ENCODE measurements around the gene DNAJB13. TPM values are rescaled to one million over a fixed set of nuclear protein-coding genes. Genes with fewer than 3 reads are reported as not detected.

DNAJB13 gene
- total and polyA plus RNA-seq, 10 of the 15 experiments (the other 5 are each of a cell fraction or from before 2014, with no cell fraction given) = 0.07 to 0.76 (median 0.15) TPM; not detected in 7

GRCh38 chr11:73982595-73982989 is 31.8 kb downstream of the DNAJB13 start, which contains the start of gene UCP2:
Gene UCP2 (minus strand): TSS chr11:73982843. CDS start chr11:73978378, 4,465 bp downstream.
- Histone ChIP-seq H3K36me3 (ENCODE audit: control insufficient read depth in 2 of 2, insufficient read depth in 2 of 2, low read length in 1 of 2) (peaks cover 5 to 9% of the 10 kb centered on the region in 2 experiments; a peak in 3 of 4 replicates), H3K9me3 (replicated peaks; ENCODE audit: control insufficient read depth, insufficient read depth, low read length) (no peaks in the 10 kb centered on the region), H3K9ac (ENCODE audit: control insufficient read depth, insufficient read depth, low read length) (peak within 1 kb of the TSS; percentile 92), H4K20me1 (ENCODE audit: control insufficient read depth, insufficient read depth) (no peaks in the 10 kb centered on the region), H3K27ac (ENCODE audit: control insufficient read depth, insufficient read depth) (peak within 1 kb of the TSS; percentile 85), H3K4me1 (ENCODE audit: control insufficient read depth, insufficient read depth, low read length) (peaks cover 29% of the 10 kb centered on the region), H2AFZ (ENCODE audit: control insufficient read depth, low read depth, low read length) (peak within 1 kb of the TSS; percentile 84), H3K27me3 (replicated peaks in 1 of 2; ENCODE audit: control insufficient read depth in 2 of 2, insufficient read depth in 2 of 2, low read length in 1 of 2) (no peaks in the 10 kb centered on the region), H3K4me3 (peak within 1 kb of the TSS; percentile 89), H3K79me2 (ENCODE audit: control insufficient read depth, insufficient read depth, low read length) (peaks cover 46% of the 10 kb centered on the region), H3K4me2 (ENCODE audit: control insufficient read depth, insufficient read depth) (peak within 1 kb of the TSS; percentile 99)
- WGBS (ENCODE audit: insufficient coverage, insufficient replicate concordance, low lambda C conversion rate, missing lambda C conversion rate) = under 1% methylated on average over 41 of the region's 43 CpGs
- ATAC-seq = peak; percentile 79
- no peak for DNase-seq (ENCODE audit: low read depth, low spot score)
- ChIA-PET POLR2A (interaction anchor here (0.7 to 4.3 kb wide), 14 partner anchors 8 to 467 kb away, joined by 3 to 41 read pairs (median 4); partner anchors contain the start of genes C2CD3, PPME1 and RAB6A), SMC1A (ENCODE audit: uncharacterized antibody, unreplicated experiment) (interaction anchor here (0.8 to 5.5 kb wide), 8 partner anchors 9 to 203 kb away, joined by 3 to 49 read pairs (median 7); no protein-coding TSS in a partner anchor), RAD21 (ENCODE audit: unreplicated experiment) (interaction anchor here (0.6 to 5.1 kb wide), 11 partner anchors 9 to 189 kb away, joined by 3 to 47 read pairs (median 4); partner anchors contain the start of genes C2CD3 and PPME1), CTCF (interaction anchor here (1.4 kb wide), 1 partner anchor 36 kb away, joined by 4 read pairs; no protein-coding TSS in a partner anchor)
- no peak for FAIRE-seq
- in situ Hi-C loops (cut with MboI) = no loop called here
- intact Hi-C loops (cut with micrococcal nuclease; ENCODE audit: unreplicated experiment) = loop anchor here (5.0 kb wide), 2 partner anchors 40 to 190 kb away; partner anchors contain the start of genes C2CD3 and PPME1
- no TSS peak for BruUV-seq (replicated peaks)
- TF ChIP-seq RELB (IDR thresholded peaks at IDR 0.05; ENCODE audit: low read depth) (no peak), MEF2A (IDR thresholded peaks at IDR 0.05; ENCODE audit: insufficient read depth, low read depth, low read length) (no peak), RAD51 (IDR thresholded peaks at IDR 0.05) (no peak), IRF4 (IDR thresholded peaks at IDR 0.05; ENCODE audit: low read depth, low read length) (no peak), ZNF24 (IDR thresholded peaks at IDR 0.05) (no peak), CBFB (IDR thresholded peaks at IDR 0.05; ENCODE audit: low read depth) (peak; percentile 14; the same call in 1 of the 2 replicates), MYC (IDR thresholded peaks at IDR 0.05; ENCODE audit: insufficient read depth, insufficient read length, insufficient replicate concordance, low read length, severe bottlenecking) (no peak), YBX1 (IDR thresholded peaks at IDR 0.05) (no peak), EP300 (IDR thresholded peaks at IDR 0.05; ENCODE audit: borderline replicate concordance in 1 of 2, control insufficient read depth in 1 of 2, low read depth in 2 of 2, low read length in 2 of 2) (0 out of 4 replicates have a peak, but pooled peaks of 1 of the 2 experiments have one; percentile 4), POLR2AphosphoS5 (IDR thresholded peaks at IDR 0.05; ENCODE audit: low read length) (peak; percentile 88; the same call in 1 of the 2 replicates), POU2F2 (IDR thresholded peaks at IDR 0.05; ENCODE audit: borderline replicate concordance, low read depth, low read length) (peak; percentile 25; the same call in 1 of the 3 replicates), POLR2AphosphoS2 (IDR thresholded peaks at IDR 0.05; ENCODE audit: low read depth, low read length) (peak; percentile 82), TAF1 (IDR thresholded peaks at IDR 0.05; ENCODE audit: borderline replicate concordance, low read depth, low read length) (peak; percentile 36; the same call in 1 of the 2 replicates), BACH1 (IDR thresholded peaks at IDR 0.05; ENCODE audit: borderline replicate concordance) (peak; percentile 69), NKRF (conservative IDR thresholded peaks at IDR 0.05) (peak; percentile 59), POLR2A (IDR thresholded peaks at IDR 0.05; ENCODE audit: low read depth, low read length) (peak; percentile 82)
- TF ChIP-seq, protein P1, sequence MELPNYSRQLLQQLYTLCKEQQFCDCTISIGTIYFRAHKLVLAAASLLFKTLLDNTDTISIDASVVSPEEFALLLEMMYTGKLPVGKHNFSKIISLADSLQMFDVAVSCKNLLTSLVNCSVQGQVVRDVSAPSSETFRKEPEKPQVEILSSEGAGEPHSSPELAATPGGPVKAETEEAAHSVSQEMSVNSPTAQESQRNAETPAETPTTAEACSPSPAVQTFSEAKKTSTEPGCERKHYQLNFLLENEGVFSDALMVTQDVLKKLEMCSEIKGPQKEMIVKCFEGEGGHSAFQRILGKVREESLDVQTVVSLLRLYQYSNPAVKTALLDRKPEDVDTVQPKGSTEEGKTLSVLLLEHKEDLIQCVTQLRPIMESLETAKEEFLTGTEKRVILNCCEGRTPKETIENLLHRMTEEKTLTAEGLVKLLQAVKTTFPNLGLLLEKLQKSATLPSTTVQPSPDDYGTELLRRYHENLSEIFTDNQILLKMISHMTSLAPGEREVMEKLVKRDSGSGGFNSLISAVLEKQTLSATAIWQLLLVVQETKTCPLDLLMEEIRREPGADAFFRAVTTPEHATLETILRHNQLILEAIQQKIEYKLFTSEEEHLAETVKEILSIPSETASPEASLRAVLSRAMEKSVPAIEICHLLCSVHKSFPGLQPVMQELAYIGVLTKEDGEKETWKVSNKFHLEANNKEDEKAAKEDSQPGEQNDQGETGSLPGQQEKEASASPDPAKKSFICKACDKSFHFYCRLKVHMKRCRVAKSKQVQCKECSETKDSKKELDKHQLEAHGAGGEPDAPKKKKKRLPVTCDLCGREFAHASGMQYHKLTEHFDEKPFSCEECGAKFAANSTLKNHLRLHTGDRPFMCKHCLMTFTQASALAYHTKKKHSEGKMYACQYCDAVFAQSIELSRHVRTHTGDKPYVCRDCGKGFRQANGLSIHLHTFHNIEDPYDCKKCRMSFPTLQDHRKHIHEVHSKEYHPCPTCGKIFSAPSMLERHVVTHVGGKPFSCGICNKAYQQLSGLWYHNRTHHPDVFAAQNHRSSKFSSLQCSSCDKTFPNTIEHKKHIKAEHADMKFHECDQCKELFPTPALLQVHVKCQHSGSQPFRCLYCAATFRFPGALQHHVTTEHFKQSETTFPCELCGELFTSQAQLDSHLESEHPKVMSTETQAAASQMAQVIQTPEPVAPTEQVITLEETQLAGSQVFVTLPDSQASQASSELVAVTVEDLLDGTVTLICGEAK (IDR thresholded peaks at IDR 0.05; ENCODE audit: borderline replicate concordance) = no peak

All from GM12878 (cell line).